Measurements from ENCODE around the gene SLC1A2.

SLC1A2 gene

GRCh38 chr11:35419830-35420333, 524 bp upstream of the SLC1A2 start:
- Histone ChIP-seq H3K4me1 (ENCODE audit: low read length) (no peaks in the 10 kb centered on the region), H3K9me3 (ENCODE audit: insufficient read depth, low read length) (no peaks in the 10 kb centered on the region), H3K27me3 (ENCODE audit: low read depth, low read length) (peaks cover 71% of the 10 kb centered on the region), H3K79me2 (ENCODE audit: low read length) (no peaks in the 10 kb centered on the region), H4K20me1 (ENCODE audit: insufficient read depth, low read length) (no peaks in the 10 kb centered on the region), H3K4me2 (ENCODE audit: low read length) (no peak overlapping the region), H3K9ac (ENCODE audit: low read length) (no peak overlapping the region), H2AFZ (ENCODE audit: low read depth, low read length) (no peak overlapping the region), H3K27ac (ENCODE audit: low read length) (no peak overlapping the region), H3K36me3 (replicated peaks; ENCODE audit: low read depth, low read length) (no peaks in the 10 kb centered on the region), H3K4me3 (ENCODE audit: low read length) (no peak overlapping the region)
- TF ChIP-seq, protein P1, sequence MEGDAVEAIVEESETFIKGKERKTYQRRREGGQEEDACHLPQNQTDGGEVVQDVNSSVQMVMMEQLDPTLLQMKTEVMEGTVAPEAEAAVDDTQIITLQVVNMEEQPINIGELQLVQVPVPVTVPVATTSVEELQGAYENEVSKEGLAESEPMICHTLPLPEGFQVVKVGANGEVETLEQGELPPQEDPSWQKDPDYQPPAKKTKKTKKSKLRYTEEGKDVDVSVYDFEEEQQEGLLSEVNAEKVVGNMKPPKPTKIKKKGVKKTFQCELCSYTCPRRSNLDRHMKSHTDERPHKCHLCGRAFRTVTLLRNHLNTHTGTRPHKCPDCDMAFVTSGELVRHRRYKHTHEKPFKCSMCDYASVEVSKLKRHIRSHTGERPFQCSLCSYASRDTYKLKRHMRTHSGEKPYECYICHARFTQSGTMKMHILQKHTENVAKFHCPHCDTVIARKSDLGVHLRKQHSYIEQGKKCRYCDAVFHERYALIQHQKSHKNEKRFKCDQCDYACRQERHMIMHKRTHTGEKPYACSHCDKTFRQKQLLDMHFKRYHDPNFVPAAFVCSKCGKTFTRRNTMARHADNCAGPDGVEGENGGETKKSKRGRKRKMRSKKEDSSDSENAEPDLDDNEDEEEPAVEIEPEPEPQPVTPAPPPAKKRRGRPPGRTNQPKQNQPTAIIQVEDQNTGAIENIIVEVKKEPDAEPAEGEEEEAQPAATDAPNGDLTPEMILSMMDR (IDR thresholded peaks at IDR 0.05; ENCODE audit: low read depth, low read length) = no peak
- no peak for TF ChIP-seq EZH2phosphoT487 (IDR thresholded peaks at IDR 0.05; ENCODE audit: low read depth)

GRCh38 chr11:35418282-35419183, 825 bp downstream of the SLC1A2 start:
- TF ChIP-seq, protein P1 (IDR thresholded peaks at IDR 0.05; ENCODE audit: low read depth, low read length) = no peak
- no peak for TF ChIP-seq EZH2phosphoT487 (IDR thresholded peaks at IDR 0.05; ENCODE audit: low read depth)
- peaks cover 70% of the 10 kb centered on the region for H3K27me3 ChIP-seq (ENCODE audit: low read depth, low read length)
- H3K9me3 ChIP-seq (ENCODE audit: insufficient read depth, low read length) = no peaks in the 10 kb centered on the region
- no peak overlapping the region for H2AFZ ChIP-seq (ENCODE audit: low read depth, low read length)
- H3K4me1 ChIP-seq (ENCODE audit: low read length) = no peaks in the 10 kb centered on the region
- H3K4me3 ChIP-seq (ENCODE audit: low read length) = no peak overlapping the region
- H4K20me1 ChIP-seq (ENCODE audit: insufficient read depth, low read length) = no peaks in the 10 kb centered on the region
- no peaks in the 10 kb centered on the region for H3K79me2 ChIP-seq (ENCODE audit: low read length)
- H3K4me2 ChIP-seq (ENCODE audit: low read length) = no peak overlapping the region
- no peak overlapping the region for H3K27ac ChIP-seq (ENCODE audit: low read length)
- no peaks in the 10 kb centered on the region for H3K36me3 ChIP-seq (replicated peaks; ENCODE audit: low read depth, low read length)
- H3K9ac ChIP-seq (ENCODE audit: low read length) = no peak overlapping the region

DNA sequence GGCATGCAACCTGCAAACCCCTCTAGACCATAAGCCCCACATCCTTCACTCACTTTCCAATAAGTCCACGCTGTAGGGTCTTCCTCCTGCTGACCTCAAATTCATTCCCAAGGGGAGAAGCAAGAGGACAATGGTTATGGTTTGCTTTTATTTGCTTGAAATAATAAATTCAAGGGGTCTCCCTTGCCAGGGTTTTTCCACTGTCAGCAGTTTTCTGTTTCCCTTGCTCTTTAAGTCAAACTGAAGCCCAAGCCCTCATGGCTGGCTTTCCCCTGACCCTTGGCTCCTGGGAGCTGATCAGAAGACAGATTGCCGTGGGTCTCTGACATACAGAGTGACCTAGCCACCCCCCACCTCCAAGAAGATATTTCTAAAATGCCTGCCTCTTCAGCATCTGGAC, 3.9 kb downstream of the SLC1A2 start:
- Histone ChIP-seq H3K27me3 (ENCODE audit: low read depth, low read length) (peaks cover 56% of the 10 kb centered on the region), H3K4me1 (ENCODE audit: low read length) (no peaks in the 10 kb centered on the region), H4K20me1 (ENCODE audit: insufficient read depth, low read length) (no peaks in the 10 kb centered on the region), H3K4me2 (ENCODE audit: low read length) (no peak overlapping the region), H3K9me3 (ENCODE audit: insufficient read depth, low read length) (no peaks in the 10 kb centered on the region), H3K36me3 (replicated peaks; ENCODE audit: low read depth, low read length) (no peaks in the 10 kb centered on the region), H3K27ac (ENCODE audit: low read length) (no peak overlapping the region), H2AFZ (ENCODE audit: low read depth, low read length) (no peak overlapping the region), H3K4me3 (ENCODE audit: low read length) (no peak overlapping the region), H3K79me2 (ENCODE audit: low read length) (no peaks in the 10 kb centered on the region), H3K9ac (ENCODE audit: low read length) (no peak overlapping the region)
- TF ChIP-seq, protein P1 (IDR thresholded peaks at IDR 0.05; ENCODE audit: low read depth, low read length) = no peak
- no peak for TF ChIP-seq EZH2phosphoT487 (IDR thresholded peaks at IDR 0.05; ENCODE audit: low read depth)

DNA sequence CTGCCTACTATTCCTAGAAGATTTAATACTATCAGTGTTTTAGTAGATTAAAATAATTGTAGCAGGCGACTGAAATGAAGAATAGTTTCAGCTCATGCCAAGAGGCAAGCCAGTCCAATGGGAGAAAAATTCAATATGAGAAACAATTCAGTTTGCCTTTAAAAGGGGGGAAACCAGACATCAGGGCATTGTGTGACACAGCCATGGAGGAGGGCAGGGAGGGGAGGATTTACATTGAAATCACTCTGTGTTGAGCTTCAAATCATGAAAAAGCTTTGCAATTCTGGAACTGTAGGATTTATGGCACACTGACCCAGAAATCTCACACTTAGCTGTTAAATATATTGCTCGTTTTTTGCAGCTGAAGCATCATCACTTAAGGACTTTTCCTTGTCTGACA, 4.6 kb downstream of the SLC1A2 start:
- Histone ChIP-seq H3K4me1 (ENCODE audit: low read length) (no peaks in the 10 kb centered on the region), H3K4me2 (ENCODE audit: low read length) (no peak overlapping the region), H3K27ac (ENCODE audit: low read length) (no peak overlapping the region), H4K20me1 (ENCODE audit: insufficient read depth, low read length) (no peaks in the 10 kb centered on the region), H3K27me3 (ENCODE audit: low read depth, low read length) (peaks cover 61% of the 10 kb centered on the region), H3K9ac (ENCODE audit: low read length) (no peak overlapping the region), H2AFZ (ENCODE audit: low read depth, low read length) (no peak overlapping the region), H3K79me2 (ENCODE audit: low read length) (no peaks in the 10 kb centered on the region), H3K9me3 (ENCODE audit: insufficient read depth, low read length) (no peaks in the 10 kb centered on the region), H3K4me3 (ENCODE audit: low read length) (no peak overlapping the region), H3K36me3 (replicated peaks; ENCODE audit: low read depth, low read length) (no peaks in the 10 kb centered on the region)
- no peak for TF ChIP-seq EZH2phosphoT487 (IDR thresholded peaks at IDR 0.05; ENCODE audit: low read depth)
- TF ChIP-seq, protein P1 (IDR thresholded peaks at IDR 0.05; ENCODE audit: low read depth, low read length) = no peak
